Measurements from ENCODE around the gene ABLIM1. TPM values are rescaled to one million over a fixed set of nuclear protein-coding genes. Genes with fewer than 3 reads are reported as not detected.

ABLIM1 gene
- total RNA-seq, 1 donor from 2014 or later = 144 TPM

- H3K9me3 ChIP-seq = no peaks in the 10 kb centered on the region
- DNase-seq (no peak), ATAC-seq (no peak)
- H3K27me3 ChIP-seq = no peaks in the 10 kb centered on the region
- no peaks in the 10 kb centered on the region for H3K36me3 ChIP-seq
- H3K27ac ChIP-seq = no peak overlapping the region
- TF ChIP-seq CTCF (IDR thresholded peaks at IDR 0.05) = no peak
- no peak overlapping the region for H3K4me3 ChIP-seq
- intact Hi-C loops (cut with DNase I) = no loop called here
- H3K4me1 ChIP-seq = peaks cover 27% of the 10 kb centered on the region
Observed at GRCh38 chr10:114611617-114612016, 46.5 kb downstream of the ABLIM1 start.

GRCh38 chr10:114609518-114610426 lies 48.3 kb downstream of the ABLIM1 start:
- no peak for DNase-seq
- ATAC-seq = no peak
- no peaks in the 10 kb centered on the region for H3K9me3 ChIP-seq
- no peaks in the 10 kb centered on the region for H3K27me3 ChIP-seq
- intact Hi-C loops (cut with DNase I) = no loop called here
- H3K4me3 ChIP-seq = no peak overlapping the region
- H3K4me1 ChIP-seq = peaks cover 25% of the 10 kb centered on the region
- H3K27ac ChIP-seq = no peak overlapping the region
- no peaks in the 10 kb centered on the region for H3K36me3 ChIP-seq
- TF ChIP-seq CTCF (IDR thresholded peaks at IDR 0.05) = no peak

- DNase-seq (no peak), ATAC-seq (no peak)
- H3K27me3 ChIP-seq = no peaks in the 10 kb centered on the region
- no peaks in the 10 kb centered on the region for H3K9me3 ChIP-seq
- peaks cover 15% of the 10 kb centered on the region for H3K4me1 ChIP-seq
- no peak for TF ChIP-seq CTCF (IDR thresholded peaks at IDR 0.05)
- no peaks in the 10 kb centered on the region for H3K36me3 ChIP-seq
- intact Hi-C loops (cut with DNase I) = no loop called here
- H3K27ac ChIP-seq = no peak overlapping the region
- no peak overlapping the region for H3K4me3 ChIP-seq
Observed at GRCh38 chr10:114607358-114607998, 50.6 kb downstream of the ABLIM1 start.

- no peak overlapping the region for H3K27ac ChIP-seq
- no peak for ATAC-seq
Observed at GRCh38 chr10:114605155-114605797, 52.8 kb downstream of the ABLIM1 start.

More at GRCh38 chr10:114605155-114605797, 52.8 kb downstream of the ABLIM1 start:
- Histone ChIP-seq H3K27me3 (no peaks in the 10 kb centered on the region), H3K4me1 (peaks cover 11% of the 10 kb centered on the region), H3K4me3 (no peak overlapping the region), H3K9me3 (no peaks in the 10 kb centered on the region), H3K36me3 (peaks cover under 1% of the 10 kb centered on the region)
- DNase-seq = no peak
- intact Hi-C loops (cut with DNase I) = no loop called here
- TF ChIP-seq CTCF (IDR thresholded peaks at IDR 0.05) = no peak
